Smooth muscle cell of bladder (primary cell): ENCODE measurements around the gene DYNC2H1. TPM values are rescaled to one million over a fixed set of nuclear protein-coding genes. Genes with fewer than 3 reads are reported as not detected.

ENCODE experiments used
- total RNA-seq: library from RNA; depleted of rRNA; stranded (reverse); fragments of >200 nt; gene quantifications from 2 replicates; pipeline ENCODE4 v1.2.3, GENCODE V29; 2014

Gene DYNC2H1, protein sequence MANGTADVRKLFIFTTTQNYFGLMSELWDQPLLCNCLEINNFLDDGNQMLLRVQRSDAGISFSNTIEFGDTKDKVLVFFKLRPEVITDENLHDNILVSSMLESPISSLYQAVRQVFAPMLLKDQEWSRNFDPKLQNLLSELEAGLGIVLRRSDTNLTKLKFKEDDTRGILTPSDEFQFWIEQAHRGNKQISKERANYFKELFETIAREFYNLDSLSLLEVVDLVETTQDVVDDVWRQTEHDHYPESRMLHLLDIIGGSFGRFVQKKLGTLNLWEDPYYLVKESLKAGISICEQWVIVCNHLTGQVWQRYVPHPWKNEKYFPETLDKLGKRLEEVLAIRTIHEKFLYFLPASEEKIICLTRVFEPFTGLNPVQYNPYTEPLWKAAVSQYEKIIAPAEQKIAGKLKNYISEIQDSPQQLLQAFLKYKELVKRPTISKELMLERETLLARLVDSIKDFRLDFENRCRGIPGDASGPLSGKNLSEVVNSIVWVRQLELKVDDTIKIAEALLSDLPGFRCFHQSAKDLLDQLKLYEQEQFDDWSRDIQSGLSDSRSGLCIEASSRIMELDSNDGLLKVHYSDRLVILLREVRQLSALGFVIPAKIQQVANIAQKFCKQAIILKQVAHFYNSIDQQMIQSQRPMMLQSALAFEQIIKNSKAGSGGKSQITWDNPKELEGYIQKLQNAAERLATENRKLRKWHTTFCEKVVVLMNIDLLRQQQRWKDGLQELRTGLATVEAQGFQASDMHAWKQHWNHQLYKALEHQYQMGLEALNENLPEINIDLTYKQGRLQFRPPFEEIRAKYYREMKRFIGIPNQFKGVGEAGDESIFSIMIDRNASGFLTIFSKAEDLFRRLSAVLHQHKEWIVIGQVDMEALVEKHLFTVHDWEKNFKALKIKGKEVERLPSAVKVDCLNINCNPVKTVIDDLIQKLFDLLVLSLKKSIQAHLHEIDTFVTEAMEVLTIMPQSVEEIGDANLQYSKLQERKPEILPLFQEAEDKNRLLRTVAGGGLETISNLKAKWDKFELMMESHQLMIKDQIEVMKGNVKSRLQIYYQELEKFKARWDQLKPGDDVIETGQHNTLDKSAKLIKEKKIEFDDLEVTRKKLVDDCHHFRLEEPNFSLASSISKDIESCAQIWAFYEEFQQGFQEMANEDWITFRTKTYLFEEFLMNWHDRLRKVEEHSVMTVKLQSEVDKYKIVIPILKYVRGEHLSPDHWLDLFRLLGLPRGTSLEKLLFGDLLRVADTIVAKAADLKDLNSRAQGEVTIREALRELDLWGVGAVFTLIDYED (N-terminal part only)
- 62.8 and 71.3 TPM in 2 replicates for total RNA-seq

DNA sequence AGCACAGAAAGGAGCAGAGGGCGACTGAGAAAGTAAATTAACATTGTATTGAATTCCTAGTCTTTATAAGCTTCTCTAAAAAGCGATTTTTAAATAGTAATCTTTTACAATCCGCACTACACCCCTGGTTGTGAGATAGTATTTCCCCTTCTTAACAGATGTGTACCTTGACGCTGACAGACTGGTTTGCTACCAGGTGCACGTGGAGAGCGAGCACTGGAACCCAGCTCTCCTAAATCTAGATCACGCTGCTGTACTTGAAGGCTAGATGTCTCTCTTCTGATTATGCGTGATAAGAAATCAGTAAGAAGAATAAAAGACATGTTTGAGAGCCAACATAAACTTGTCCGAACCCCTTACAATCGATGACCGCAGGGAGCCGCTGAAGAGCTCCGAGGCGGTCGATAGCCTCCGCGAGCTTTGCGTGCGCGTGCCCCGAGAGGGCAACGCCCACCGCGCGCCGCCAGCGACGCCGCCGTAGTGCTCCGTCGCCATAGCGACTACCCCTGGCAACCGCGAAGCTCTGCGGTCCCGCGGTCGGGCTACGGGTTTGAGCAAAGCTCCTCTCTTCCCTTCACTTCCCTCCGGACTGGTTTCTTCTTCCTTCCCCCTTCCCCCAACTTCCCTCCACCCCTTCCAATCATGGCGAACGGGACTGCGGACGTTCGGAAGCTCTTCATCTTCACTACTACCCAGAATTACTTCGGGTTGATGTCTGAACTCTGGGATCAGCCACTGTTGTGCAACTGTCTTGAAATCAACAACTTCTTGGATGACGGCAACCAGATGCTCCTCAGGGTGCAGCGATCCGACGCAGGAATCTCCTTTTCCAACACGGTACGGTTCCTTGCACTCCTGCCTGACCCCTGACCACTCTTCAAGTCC lies at the start of gene DYNC2H1:
TSS of gene DYNC2H1 (plus strand) at position 494 of the 885 bp plus-strand sequence. CDS start at position 643, 149 bp downstream.

DNA sequence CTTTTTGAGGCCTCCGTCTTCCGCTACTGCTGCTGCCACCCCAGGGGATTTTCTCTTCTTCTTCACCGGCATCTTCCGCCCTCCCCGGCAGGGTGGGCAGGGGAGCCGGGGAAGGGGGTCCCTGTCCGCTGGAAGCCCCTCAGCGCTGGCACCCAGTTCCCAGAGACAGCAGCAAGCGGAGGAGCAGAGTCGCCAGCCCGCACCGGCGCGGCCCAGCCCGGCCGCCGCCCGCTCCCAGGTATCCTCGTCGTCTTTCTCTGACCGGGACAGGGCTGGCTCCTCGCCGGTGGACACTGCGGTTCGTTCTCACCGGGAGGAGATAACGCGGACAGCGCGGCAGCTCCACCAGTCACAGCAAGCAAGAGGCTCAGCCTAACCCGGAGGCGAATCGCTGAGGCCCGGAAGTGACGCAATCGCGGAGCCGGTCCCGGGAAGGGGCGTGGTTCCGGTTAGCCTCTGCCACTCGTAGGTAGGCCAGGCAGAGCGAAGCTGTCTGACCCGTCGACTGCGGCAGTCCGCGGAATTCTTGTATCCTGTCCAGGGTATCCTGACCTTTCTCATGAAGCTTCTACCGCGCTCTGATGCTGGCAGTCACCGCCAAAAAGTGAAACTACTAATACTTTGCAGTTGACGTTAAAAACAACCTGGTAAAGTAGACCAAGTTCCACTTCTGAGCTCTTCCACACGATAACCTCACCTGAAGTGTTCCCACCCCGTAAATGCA lies 17.3 kb upstream of the DYNC2H1 start, which contains the start of gene DCUN1D5:
TSS of gene DCUN1D5 (minus strand) at position 360 of the 724 bp plus-strand sequence. CDS start at position 72, 288 bp downstream.

Other genes with a start within 250 kb of the DYNC2H1 start
- gene MMP12, start 234.4 kb upstream of the DYNC2H1 start, total RNA-seq = under 0.01 and 0.28 TPM in 2 replicates
- gene MMP13, start 153.7 kb upstream of the DYNC2H1 start, total RNA-seq = not detected in 2 replicates
- 40.0 and 43.4 TPM in 2 replicates for gene DCUN1D5, start 17.3 kb upstream of the DYNC2H1 start, total RNA-seq